CD4-positive, alpha-beta T cell treated with Interleukin-17A for 4 hours (primary cell): ENCODE measurements around the gene AMFR.
A peak's percentile ranks its signal among the peaks of the same experiment; 100 is the strongest.

Source experiments
- DNase-seq: peaks from one replicate; pipeline ENCODE4 v3.0.0-alpha.2; 2020; ENCODE audit warnings: mixed read lengths

The AMFR gene

GRCh38 chr16:56328276-56329022, 96.9 kb downstream of the AMFR start:
- DNase-seq = no peak

GRCh38 chr16:56327929-56328258, 97.5 kb downstream of the AMFR start:
- no peak for DNase-seq

DNA sequence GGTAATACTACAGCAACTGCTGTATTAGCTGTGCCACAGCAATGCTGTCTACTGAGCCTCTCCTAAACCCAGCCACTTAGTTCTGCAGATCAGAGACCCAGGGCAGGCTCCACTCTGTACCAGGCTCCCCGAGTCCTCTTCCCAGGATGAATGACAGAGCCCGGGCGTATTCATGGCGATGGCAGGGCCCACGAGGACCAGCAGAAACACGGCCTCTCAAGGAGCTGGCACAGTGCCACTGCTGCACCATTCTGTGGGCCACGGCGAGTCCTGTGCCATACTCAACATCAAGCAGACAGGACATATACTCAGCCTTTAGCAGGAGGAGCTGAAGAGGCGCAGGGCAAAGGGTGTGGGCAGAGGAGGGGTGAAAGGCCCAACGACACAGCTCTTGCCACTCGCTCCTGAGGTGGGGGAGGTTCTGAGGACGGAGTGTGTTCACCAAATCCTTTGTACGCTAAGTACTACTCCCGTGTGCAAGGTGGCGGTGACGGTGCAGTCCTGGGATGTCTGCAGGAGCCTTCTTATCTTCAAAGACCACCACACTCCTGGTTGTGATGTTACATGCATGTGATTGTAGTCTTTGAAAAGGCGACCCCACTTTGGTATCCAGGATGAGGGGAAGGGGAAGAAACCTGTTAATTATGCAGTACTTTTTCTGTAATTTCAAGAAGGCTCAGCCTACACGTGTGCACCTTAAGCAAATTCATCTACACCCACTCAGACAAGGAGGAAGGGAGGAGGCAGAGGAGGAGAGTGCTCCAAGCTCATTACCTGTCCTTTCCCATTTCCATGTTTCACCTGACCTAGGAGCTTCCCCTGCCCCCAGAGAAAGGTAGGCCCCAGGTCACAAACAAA, 98.0 kb downstream of the AMFR start:
- no peak for DNase-seq

DNA sequence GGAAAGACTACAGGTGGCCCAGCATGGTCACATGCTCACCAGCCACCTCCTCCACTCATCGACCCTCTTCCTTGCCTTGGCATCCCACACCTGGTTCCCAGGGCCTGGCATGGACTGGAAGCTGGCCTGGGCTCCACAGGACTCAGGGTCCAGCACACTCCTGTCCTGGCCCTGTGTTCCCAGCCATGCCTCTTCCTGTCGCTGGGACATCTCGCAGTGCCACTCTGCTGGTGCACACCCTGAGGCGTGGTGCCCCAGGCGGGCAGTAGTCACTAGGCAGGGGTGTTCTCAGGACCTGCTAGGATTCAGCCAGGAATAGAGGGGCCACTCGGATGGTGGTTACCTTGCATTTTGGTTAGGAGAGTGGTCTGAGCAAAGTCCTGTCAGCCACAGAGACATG, 99.4 kb downstream of the AMFR start:
- no peak for DNase-seq

DNA sequence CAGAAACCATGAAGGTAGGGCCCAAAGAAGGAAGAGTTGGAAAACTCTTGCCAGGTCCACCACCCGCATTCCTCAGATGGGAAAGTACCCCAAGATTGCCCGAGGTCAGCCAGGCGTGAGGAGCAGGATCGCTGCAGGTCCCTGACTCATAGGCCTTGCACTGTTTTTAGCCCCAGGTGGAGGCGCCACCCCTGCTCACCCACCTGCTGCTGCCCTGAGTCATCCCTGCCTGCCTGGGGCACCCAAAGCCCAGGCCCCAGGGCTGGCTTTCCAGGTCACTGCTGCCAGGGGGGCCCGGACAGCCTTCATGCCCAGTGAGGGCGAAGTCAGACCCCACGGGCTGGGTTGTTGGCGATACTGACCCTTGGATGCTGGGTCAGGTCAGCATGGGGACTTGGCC, 100.9 kb downstream of the AMFR start:
- no peak for DNase-seq

DNA sequence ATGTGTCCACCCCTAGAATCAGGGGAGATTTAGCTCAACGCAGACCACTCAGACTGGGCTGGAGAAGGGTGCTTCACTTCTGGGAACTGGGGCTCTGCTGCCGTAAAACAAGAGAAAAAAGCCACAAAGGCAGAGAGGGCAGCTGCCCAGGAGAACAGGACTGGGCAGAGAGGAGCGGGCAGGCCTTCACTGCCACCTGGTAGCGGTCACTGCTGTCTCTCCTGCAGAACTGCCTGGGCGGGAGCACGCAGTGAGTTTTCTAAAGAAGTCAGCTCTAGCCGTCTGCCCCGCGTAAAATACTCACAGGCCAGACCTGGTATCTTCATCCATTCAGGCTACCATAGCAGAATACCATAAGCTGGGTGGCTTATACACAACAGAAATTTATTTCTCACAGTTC, 103.8 kb downstream of the AMFR start:
- DNase-seq = no peak

- no peak for DNase-seq
Observed at GRCh38 chr16:56320811-56321558, 104.4 kb downstream of the AMFR start.

- DNase-seq = no peak
Observed at GRCh38 chr16:56320056-56320455, 105.3 kb downstream of the AMFR start.

DNA sequence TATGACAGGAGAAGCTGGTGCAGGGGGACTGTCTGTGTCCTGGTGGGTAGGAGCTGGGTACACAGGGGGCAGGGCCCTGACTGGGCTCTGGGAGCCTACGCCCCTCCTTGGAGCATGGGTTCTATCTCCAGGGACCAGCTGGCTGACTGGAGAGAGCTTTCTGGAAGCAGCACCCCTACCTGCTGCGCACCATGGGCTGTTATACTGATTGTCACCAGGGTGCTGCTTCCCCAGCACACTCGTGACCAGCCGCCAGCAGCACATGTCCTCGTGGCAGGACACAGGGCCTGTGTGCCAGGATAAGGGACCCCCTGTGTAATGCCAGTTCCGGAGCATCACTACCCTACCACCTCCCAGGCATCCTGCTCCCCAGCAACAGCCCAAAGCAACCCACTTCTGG, 106.0 kb downstream of the AMFR start:
- no peak for DNase-seq

DNA sequence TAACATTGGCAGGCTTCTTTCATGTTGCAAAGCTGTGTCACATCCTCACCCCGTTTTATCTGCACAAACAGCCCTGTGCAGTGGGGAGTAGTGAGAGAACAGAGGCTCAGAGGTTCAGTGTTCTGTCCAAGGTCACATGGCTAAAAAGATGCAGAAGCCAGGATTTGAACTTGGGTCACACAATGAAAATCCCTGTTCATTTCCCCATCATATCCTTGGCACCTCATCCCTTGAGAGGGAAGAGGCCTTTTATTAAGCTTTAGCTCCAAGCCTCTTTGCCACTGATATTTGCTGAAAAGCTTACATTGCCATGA, 106.6 kb downstream of the AMFR start:
- no peak for DNase-seq

DNA sequence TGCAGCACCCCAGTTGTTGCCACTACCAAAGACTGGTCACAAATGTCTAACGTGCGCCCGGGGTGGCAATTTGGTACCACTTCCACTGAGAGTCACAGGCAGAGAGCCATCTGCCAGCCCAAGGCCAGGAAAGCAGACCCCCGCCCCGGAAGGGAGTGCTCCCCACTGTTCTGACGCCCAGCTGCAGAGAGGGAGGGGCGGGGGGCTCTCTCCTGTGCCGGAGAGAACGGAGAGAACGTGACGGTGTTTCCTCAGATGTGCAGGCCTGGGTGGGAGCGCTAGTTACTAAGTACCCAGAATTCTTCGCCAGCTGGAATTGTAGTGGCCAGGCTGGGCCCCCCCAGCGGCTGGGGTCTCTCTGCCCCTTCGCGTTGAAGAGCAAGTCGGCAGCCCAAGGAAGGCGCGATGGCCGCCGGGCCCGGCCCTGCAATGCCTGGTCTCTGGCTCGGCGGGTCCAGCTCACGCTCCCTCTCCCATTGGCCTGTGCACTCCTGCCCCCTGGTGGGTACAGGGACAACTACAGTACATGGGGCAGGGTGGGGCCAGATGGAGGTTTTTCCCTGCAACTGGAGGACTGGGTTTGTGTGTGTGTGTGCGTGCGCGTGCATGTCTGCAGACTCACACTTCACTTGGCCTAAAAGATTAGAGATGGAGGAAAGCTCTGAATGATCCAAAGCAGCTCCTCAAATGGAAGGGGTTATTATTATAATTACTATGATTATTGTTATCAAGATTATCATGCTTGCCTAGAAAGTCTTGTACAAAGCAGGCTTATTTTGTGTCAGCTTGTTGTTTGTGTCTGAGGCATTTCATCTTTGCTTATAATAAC, 107.1 kb downstream of the AMFR start:
- DNase-seq = peak; percentile 84

DNA sequence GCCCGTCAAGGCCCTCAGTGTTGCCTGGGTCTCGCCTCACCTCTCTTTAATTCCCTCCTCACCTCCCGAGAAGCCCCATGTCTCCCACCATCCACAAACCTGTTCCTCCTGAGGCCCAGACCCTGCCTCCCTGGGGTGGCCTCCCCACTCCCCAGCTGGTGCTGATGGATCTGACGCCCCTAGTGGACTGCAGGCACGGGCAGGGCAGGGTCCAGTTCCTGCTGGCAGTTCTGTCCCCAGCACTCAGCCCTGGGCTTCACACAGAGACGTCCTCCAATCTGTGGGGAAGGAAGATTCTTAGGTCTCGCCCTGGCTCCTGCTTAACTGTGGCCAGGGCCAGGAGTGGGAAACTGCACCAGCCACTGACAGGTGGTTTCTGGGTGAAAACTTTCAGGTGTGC, 108.8 kb downstream of the AMFR start:
- no peak for DNase-seq

DNA sequence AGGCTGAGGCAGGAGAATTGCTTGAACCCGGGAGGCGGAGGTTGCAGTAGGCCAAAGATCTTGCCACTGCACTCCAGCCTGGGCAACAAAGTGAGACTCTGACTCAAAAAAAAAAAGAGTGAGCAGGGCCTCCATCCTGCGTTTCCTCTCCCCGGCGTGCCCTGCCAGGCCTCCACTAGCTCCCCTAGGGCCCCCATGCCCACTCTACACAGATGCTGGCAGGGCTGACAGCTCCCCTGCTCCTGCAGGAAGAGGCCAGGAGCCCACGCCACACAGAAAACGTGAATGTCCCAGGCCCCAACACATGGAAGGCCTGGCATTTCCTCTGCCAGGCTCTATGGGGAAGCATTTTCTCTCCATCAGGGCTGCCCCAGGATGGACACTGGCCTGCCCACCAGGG, 109.4 kb downstream of the AMFR start:
- no peak for DNase-seq

GRCh38 chr16:56314244-56314850, 111.0 kb downstream of the AMFR start:
- no peak for DNase-seq

- DNase-seq = no peak
Observed at GRCh38 chr16:56312556-56312955, 112.8 kb downstream of the AMFR start.

DNA sequence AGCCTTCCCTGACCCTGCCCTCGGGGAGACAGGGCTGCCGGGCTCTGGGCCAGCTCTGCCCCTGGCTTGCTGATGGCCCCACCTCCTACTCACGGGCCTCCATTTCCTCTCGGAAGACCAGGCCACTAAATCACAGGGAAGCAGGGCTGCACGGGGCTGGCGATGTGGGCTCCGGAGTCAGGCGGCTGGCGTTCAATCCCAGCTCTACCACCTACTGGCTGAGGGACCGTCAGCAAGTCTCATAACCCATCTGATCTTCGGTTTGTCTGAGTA, 113.4 kb downstream of the AMFR start:
- DNase-seq = no peak
